GM10266 (cell line): Measurements from ENCODE around the gene DOP1A.

ENCODE experiments used
- DNase-seq: peaks from one replicate; pipeline ENCODE4 v3.0.0; 2012; ENCODE audit errors: extremely low spot score
- TF ChIP-seq, protein P1 (sequence below): IDR thresholded peaks from 2 replicates; pipeline ENCODE4 v1.5.1; 2012; ENCODE audit warnings: mild to moderate bottlenecking, low read depth; ENCODE audit not compliant: control insufficient read depth, insufficient read depth; ENCODE audit errors: missing control alignments

DOP1A gene

DNA sequence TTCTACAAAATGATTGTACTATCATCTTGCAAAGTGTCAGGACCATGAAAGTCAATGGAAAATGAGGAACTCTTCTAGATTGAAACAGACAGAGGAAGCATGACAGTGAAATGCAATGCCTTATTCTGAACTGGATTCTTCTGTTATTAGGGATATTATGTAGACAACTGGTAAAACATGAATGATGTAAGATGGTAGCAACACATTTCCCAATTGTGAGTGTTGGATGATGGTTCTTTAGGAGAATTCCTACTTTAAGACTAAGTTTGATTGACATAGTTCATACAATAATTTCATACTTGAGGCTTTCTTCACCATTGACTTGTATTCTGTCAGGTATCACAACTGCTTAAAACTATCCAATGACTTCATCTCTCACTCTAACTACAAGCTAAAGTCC is 6.3 kb upstream of the DOP1A start:
- TF ChIP-seq, protein P1, sequence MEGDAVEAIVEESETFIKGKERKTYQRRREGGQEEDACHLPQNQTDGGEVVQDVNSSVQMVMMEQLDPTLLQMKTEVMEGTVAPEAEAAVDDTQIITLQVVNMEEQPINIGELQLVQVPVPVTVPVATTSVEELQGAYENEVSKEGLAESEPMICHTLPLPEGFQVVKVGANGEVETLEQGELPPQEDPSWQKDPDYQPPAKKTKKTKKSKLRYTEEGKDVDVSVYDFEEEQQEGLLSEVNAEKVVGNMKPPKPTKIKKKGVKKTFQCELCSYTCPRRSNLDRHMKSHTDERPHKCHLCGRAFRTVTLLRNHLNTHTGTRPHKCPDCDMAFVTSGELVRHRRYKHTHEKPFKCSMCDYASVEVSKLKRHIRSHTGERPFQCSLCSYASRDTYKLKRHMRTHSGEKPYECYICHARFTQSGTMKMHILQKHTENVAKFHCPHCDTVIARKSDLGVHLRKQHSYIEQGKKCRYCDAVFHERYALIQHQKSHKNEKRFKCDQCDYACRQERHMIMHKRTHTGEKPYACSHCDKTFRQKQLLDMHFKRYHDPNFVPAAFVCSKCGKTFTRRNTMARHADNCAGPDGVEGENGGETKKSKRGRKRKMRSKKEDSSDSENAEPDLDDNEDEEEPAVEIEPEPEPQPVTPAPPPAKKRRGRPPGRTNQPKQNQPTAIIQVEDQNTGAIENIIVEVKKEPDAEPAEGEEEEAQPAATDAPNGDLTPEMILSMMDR = no peak
- no peak for DNase-seq

DNA sequence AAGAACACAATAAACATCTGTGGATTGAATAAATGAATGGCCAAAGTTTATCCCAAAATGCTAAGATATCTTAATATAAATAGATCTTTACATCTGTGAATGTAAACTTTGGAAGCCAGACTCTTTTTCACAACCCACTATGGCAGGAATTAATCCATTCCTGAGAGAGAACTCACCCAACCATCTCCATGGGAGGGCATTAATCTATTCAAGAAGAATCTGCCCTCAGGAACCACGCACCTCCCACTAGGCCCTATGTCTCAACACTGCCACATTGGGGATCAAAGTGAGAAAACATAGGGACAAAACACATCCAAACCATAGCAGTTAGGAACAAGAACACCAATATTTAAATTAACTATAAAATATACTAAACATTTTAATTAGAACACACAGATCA is 5.2 kb upstream of the DOP1A start:
- TF ChIP-seq, protein P1 = no peak
- DNase-seq = no peak

DNA sequence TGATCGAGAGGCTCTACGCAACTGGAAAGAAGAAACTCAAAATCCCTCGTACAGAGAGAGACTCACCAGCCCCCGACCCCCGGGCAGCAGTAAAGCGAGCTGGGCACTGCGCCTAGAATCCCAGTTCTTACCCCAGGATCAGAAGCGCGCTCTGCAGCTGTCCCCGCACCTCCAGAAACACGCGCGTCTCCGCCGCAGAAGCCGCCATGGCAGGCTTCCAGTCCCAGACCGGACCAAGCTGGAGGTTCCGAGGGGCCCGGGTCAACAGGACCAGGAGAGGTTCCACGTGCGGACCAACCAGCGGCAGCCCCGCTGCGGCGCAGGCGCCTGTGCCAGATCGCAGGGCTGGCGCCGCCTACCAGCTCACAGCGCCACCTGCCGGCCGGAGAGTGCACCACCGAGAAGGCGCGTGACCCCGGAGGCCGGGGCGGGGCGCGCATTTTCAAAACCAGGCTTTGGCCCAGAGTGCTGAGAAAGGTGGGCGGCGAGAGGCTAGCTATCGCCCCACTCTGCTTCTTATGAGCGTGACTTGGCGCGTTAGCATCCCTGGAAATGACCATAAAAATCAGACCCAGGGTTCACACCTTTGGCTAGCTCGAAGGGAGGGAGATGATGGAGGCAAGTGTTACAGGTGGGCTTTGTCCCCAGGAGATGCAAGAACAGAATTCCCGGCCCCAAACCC is 1.8 kb upstream of the DOP1A start, which contains the start of gene UBE3D:
Gene UBE3D (minus strand): TSS at position 331 of the 682 bp plus-strand sequence. CDS start 123 bp downstream, at position 208.
- peak; percentile 88 for DNase-seq
- TF ChIP-seq, protein P1 = peak; percentile 99

DNA sequence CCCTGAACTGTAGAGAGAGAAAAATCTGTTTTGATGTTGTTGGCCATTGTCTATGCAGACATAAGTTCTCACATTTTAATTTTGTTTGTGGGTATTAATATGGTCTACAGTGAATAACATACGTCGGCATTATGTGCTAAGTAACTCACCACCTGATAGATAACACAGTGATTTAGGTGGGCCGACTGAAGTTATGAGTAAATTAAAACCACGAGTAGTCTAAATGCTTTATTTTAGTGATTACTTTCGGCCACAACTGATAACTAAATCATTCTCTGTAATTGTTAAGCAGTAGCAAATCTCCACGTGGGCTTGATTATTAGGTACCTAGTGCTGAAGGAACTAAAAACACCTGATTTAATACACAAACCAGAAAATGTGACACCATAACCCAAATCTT is 1.1 kb downstream of the DOP1A start:
- no peak for DNase-seq
- TF ChIP-seq, protein P1 = no peak

DNA sequence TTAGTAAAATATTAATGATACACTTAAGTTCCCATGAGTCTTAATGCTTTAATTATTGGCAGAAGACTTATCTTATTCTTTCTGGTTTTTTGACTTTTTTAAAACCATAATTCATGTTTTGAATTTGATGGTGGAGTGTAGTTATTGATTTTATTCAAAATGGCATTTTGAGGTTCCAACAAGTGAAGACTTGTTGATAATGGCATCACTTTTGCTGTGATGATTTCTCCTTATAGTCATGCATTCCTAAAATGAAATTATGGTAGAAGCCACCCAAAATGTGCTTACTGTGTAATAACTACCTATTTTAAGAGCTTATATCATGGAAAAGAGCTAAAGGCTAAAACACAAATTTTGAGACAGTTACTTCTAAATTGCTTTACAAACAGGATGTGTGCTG is 2.2 kb downstream of the DOP1A start:
- TF ChIP-seq, protein P1 = no peak
- DNase-seq = no peak

DNA sequence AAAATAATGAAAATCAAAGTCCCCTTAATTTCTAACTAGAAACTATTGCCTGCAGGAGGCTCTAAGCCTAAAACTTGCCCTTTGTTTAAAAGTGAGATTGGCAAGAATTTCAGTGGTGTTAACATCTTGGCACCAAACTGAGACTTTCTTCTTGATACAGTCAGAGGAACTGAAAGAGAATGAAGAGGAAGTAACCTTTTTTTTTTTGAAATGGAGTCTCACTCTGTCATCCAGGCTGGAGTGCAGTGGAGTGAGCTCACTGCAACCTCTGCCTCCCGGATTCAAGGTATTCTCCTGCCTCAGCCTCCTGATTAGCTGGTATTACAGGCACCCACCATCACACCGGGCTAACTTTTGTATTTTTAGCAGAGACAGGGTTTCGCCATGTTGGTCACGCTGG is 3.6 kb downstream of the DOP1A start:
- TF ChIP-seq, protein P1 = no peak
- DNase-seq = no peak

DNA sequence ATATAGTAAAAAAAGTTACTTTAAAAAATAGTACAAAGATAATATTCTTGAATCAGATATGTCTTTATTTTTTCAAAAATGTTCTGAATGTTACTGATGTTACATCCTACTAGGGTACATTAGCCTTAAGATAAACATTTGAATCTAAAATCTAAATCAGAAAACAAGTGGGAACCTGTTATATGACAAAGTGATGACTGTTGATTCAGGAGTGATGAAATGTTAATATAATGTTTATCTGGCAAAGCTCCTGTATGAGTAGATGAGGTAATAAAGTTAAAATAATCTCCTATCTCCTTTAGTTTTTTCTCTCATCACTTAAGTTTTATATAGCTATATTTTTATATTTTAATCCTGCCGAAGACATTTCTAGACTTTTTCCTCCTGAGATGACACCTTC is 4.2 kb downstream of the DOP1A start:
- no peak for DNase-seq

More for the DNA sequence above, 4.2 kb downstream of the DOP1A start:
- TF ChIP-seq, protein P1 = no peak
